IMR-90 (cell line): ENCODE measurements around the gene H6PD. TPM values are rescaled to one million over a fixed set of nuclear protein-coding genes. Genes with fewer than 3 reads are reported as not detected.

Experiments used
- ATAC-seq: fragments of 200-7000 bp; cut with Tn5 transposase; 2 replicates; pipeline ENCODE4 v1.9.1; 2020; ENCODE audit warnings: low read depth, mild to moderate bottlenecking, moderate library complexity
- BruUV-seq: library from RNA; stranded (reverse); fragments of 400-500 nt; replicated peaks from 2 replicates; lab custom pipeline; 2021; lab: Mats Ljungman, UMichigan
- CTCF ChIA-PET: fragments of 300-600 bp; formaldehyde crosslinking; extraction: SDS; loops from one replicate; lab custom pipeline; 2021; ENCODE audit warnings: antibody characterized with exemption; lab: Yijun Ruan, JAX
- POLR2A ChIA-PET: fragments of 300-600 bp; sonication (Branson Sonifier 250); formaldehyde crosslinking; loops from one replicate; lab custom pipeline; 2022; ENCODE audit warnings: antibody characterized with exemption; ENCODE audit not compliant: unreplicated experiment; lab: Charles Lee
- DNase-seq: peaks from one replicate; pipeline ENCODE4 v3.0.0; 2013
- H2AFZ ChIP-seq: replicated peaks from 2 replicates; pipeline ENCODE3; 2013; ENCODE audit warnings: low read length, mild to moderate bottlenecking; ENCODE audit not compliant: poor library complexity
- H2AK5ac ChIP-seq: 2 replicates; pipeline ENCODE4 v1.6.1; 2013; ENCODE audit warnings: low read depth, low read length, inconsistent platforms
- H2AK9ac ChIP-seq: replicated peaks from 2 replicates; pipeline ENCODE3; 2013; ENCODE audit warnings: mild to moderate bottlenecking, low read depth, low read length, moderate library complexity; ENCODE audit not compliant: poor library complexity
- H2BK120ac ChIP-seq: 2 replicates; pipeline ENCODE4 v1.6.1; 2013; ENCODE audit warnings: low read depth, low read length, inconsistent platforms
- H2BK15ac ChIP-seq: 3 replicates; pipeline ENCODE4 v1.6.1; 2013; ENCODE audit warnings: low read depth, low read length, inconsistent platforms
- H2BK20ac ChIP-seq: 2 replicates; pipeline ENCODE4 v1.6.1; 2013; ENCODE audit warnings: low read depth, mild to moderate bottlenecking, inconsistent platforms, low read length, moderate library complexity
- H2BK5ac ChIP-seq: 2 replicates; pipeline ENCODE4 v1.6.1; 2013; ENCODE audit warnings: mild to moderate bottlenecking, low read depth, low read length, inconsistent platforms; ENCODE audit not compliant: poor library complexity, severe bottlenecking
- H3K14ac ChIP-seq: replicated peaks from 2 replicates; pipeline ENCODE4 v1.6.1; 2013; ENCODE audit warnings: low read depth, low read length, inconsistent platforms
- H3K18ac ChIP-seq: 2 replicates; pipeline ENCODE4 v1.6.1; 2013; ENCODE audit warnings: low read depth, low read length, control low read depth
- H3K23ac ChIP-seq: 2 replicates; pipeline ENCODE4 v1.6.1; 2013; ENCODE audit warnings: low read depth, low read length, inconsistent platforms
- H3K27ac ChIP-seq: 2 replicates; pipeline ENCODE4 v1.5.1; 2013; ENCODE audit warnings: mild to moderate bottlenecking, control low read depth, low read length; ENCODE audit not compliant: insufficient read depth
- H3K27me3 ChIP-seq: 2 replicates; pipeline ENCODE4 v1.6.1; 2013; ENCODE audit warnings: low read length; ENCODE audit not compliant: control insufficient read depth, insufficient read depth
- H3K36me3 ChIP-seq: 2 replicates; pipeline ENCODE4 v1.6.1; 2013; ENCODE audit warnings: low read length, mixed read lengths; ENCODE audit not compliant: control insufficient read depth, insufficient read depth
- H3K4ac ChIP-seq: 2 replicates; pipeline ENCODE4 v1.6.1; 2013; ENCODE audit warnings: low read depth, low read length, inconsistent platforms
- H3K4me1 ChIP-seq: 2 replicates; pipeline ENCODE4 v1.6.1; 2013; ENCODE audit warnings: low read length, mixed read lengths; ENCODE audit not compliant: control insufficient read depth, insufficient read depth
- H3K4me2 ChIP-seq: 2 replicates; pipeline ENCODE4 v1.6.1; 2013; ENCODE audit warnings: low read depth, mild to moderate bottlenecking, control low read depth, low read length, moderate library complexity
- H3K4me3 ChIP-seq: 2 replicates; pipeline ENCODE4 v1.5.1; 2013; ENCODE audit warnings: low read depth, mild to moderate bottlenecking, control low read depth, low read length, moderate library complexity; ENCODE audit not compliant: insufficient read depth
- H3K56ac ChIP-seq: 2 replicates; pipeline ENCODE4 v1.6.1; 2013; ENCODE audit warnings: low read length, inconsistent platforms; ENCODE audit not compliant: insufficient read depth; ENCODE audit errors: extremely low read depth
- H3K79me1 ChIP-seq, 2 experiments: 2 replicates each; pipeline ENCODE4 v1.6.1; 2013; ENCODE audit warnings: low read length in 2 of 2, inconsistent platforms in 1 of 2, low read depth in 1 of 2
- H3K9ac ChIP-seq: 2 replicates; pipeline ENCODE4 v1.6.1; 2013; ENCODE audit warnings: low read depth, low read length, control low read depth
- H3K9me1 ChIP-seq: 2 replicates; pipeline ENCODE4 v1.6.1; 2013; ENCODE audit warnings: low read length, inconsistent platforms; ENCODE audit not compliant: insufficient read depth
- H3K9me3 ChIP-seq: 2 replicates; pipeline ENCODE4 v1.6.1; 2013; ENCODE audit warnings: low read length; ENCODE audit not compliant: control insufficient read depth, insufficient read depth
- H4K20me1 ChIP-seq: 2 replicates; pipeline ENCODE4 v1.6.1; 2013; ENCODE audit warnings: low read length, inconsistent platforms; ENCODE audit not compliant: insufficient read depth
- H4K5ac ChIP-seq: 2 replicates; pipeline ENCODE4 v1.6.1; 2013; ENCODE audit warnings: mild to moderate bottlenecking, low read depth, low read length, control low read depth
- H4K8ac ChIP-seq, 2 experiments: 2 replicates each; pipeline ENCODE4 v1.6.1; 2013; ENCODE audit warnings: low read depth in 2 of 2, low read length in 2 of 2, control low read depth in 1 of 2, inconsistent platforms in 1 of 2
- H4K91ac ChIP-seq: 2 replicates; pipeline ENCODE4 v1.6.1; 2013; ENCODE audit warnings: low read depth, low read length, inconsistent platforms; ENCODE audit not compliant: insufficient read depth
- BHLHE40 ChIP-seq: fragments of 150-350 bp; IDR thresholded peaks from 2 replicates; pipeline ENCODE4 v1.6.1; 2016; ENCODE audit warnings: mild to moderate bottlenecking, low read depth, low read length
- CEBPB ChIP-seq: IDR thresholded peaks from 2 replicates; pipeline ENCODE4 v1.6.1; 2012; ENCODE audit warnings: low read depth, low read length, improper control_type of control experiment
- CHD1 ChIP-seq: IDR thresholded peaks from 2 replicates; pipeline ENCODE4 v1.6.1; 2012; ENCODE audit warnings: low read depth, low read length, improper control_type of control experiment
- FOS ChIP-seq: fragments of 150-350 bp; IDR thresholded peaks from 2 replicates; pipeline ENCODE4 v1.6.1; 2016; ENCODE audit warnings: low read depth, low read length
- MAFK ChIP-seq: IDR thresholded peaks from 2 replicates; pipeline ENCODE4 v1.6.1; 2012; ENCODE audit warnings: low read depth, low read length, improper control_type of control experiment
- MAZ ChIP-seq: IDR thresholded peaks from 2 replicates; pipeline ENCODE4 v1.6.1; 2012; ENCODE audit warnings: low read depth, mild to moderate bottlenecking, low read length, improper control_type of control experiment, moderate library complexity, borderline replicate concordance
- MXI1 ChIP-seq: IDR thresholded peaks from 2 replicates; pipeline ENCODE4 v1.6.1; 2012; ENCODE audit warnings: low read depth, mild to moderate bottlenecking, low read length, moderate library complexity, borderline replicate concordance
- NFE2L2 ChIP-seq: fragments of 150-350 bp; IDR thresholded peaks from 2 replicates; pipeline ENCODE4 v1.6.1; 2016; ENCODE audit warnings: low read depth, mild to moderate bottlenecking, low read length
- POLR2A ChIP-seq: IDR thresholded peaks from 2 replicates; pipeline ENCODE4 v1.6.1; 2012; ENCODE audit warnings: mild to moderate bottlenecking, low read depth, low read length
- RAD21 ChIP-seq: IDR thresholded peaks from 2 replicates; pipeline ENCODE4 v1.6.1; 2012; ENCODE audit warnings: low read length, improper control_type of control experiment
- RCOR1 ChIP-seq: IDR thresholded peaks from 2 replicates; pipeline ENCODE4 v1.6.1; 2012; ENCODE audit warnings: mild to moderate bottlenecking, low read length, improper control_type of control experiment; ENCODE audit not compliant: insufficient replicate concordance
- RFX5 ChIP-seq: IDR thresholded peaks from 2 replicates; pipeline ENCODE4 v1.8.0; 2012; ENCODE audit warnings: low read depth, mild to moderate bottlenecking, low read length, moderate library complexity
- SMC3 ChIP-seq: fragments of 150-350 bp; IDR thresholded peaks from 2 replicates; pipeline ENCODE4 v1.6.1; 2016; ENCODE audit warnings: low read depth, mild to moderate bottlenecking, antibody characterized with exemption, low read length, moderate library complexity
- WGBS, 2 experiments: methylation state at CpG; one replicate each; pipeline versions ENCODE4 v1.1.5 to v1.1.7; 2013; ENCODE audit warnings: missing lambda C conversion rate in 2 of 2; ENCODE audit not compliant: insufficient read length in 1 of 2; ENCODE audit errors: extremely low coverage in 2 of 2; 5-methylcytosine and 5-hydroxymethylcytosine counted together
- dilution Hi-C: fragments of 300-500 bp; cut with HindIII; formaldehyde crosslinking; loops from one replicate; pipeline ENCODE4 v1.14.3; 2018; ENCODE audit warnings: low sequenced_read_pairs; ENCODE audit not compliant: unreplicated experiment
- in situ Hi-C: fragments of 300-500 bp; cut with MboI; formaldehyde crosslinking; loops from 3 replicates; pipeline ENCODE4 v1.14.3; 2019; ENCODE audit warnings: low sequenced_read_pairs, inconsistent platforms, mixed read lengths
- intact Hi-C: fragments of 100-400 bp; cut with micrococcal nuclease; formaldehyde crosslinking; loops from 2 replicates; pipeline ENCODE4 v1.10.0; 2022
- polyA plus RNA-seq, 3 experiments: library from polyadenylated mRNA; depleted of rRNA; stranded (reverse); fragments of >200 nt; gene quantifications; 2 replicates each; pipeline ENCODE4 v1.2.3, GENCODE V29; 2012; ENCODE audit warnings: low replicate concordance in 1 of 3
- total RNA-seq: library from RNA; depleted of rRNA; stranded (reverse); fragments of >200 nt; gene quantifications from 2 replicates; pipeline ENCODE4 v1.2.3, GENCODE V29; 2012
- TF ChIP-seq, protein P1 (sequence below): fragments of 150-350 bp; IDR thresholded peaks from 2 replicates; pipeline ENCODE4 v1.6.1; 2017; ENCODE audit warnings: mild to moderate bottlenecking, antibody characterized with exemption, low read length, low read depth
- TF ChIP-seq, protein P2 (sequence below): conservative IDR thresholded peaks from 2 replicates; pipeline ENCODE4 v1.5.1; 2012; ENCODE audit warnings: mild to moderate bottlenecking, low read depth, low read length, improper control_type of control experiment
- TF ChIP-seq, protein P3 (sequence below): fragments of 150-350 bp; IDR thresholded peaks from 2 replicates; pipeline ENCODE4 v1.6.1; 2016; ENCODE audit warnings: low read depth, mild to moderate bottlenecking, low read length, moderate library complexity, borderline replicate concordance

Gene H6PD
- total and polyA plus RNA-seq, 2 of the 4 experiments (the other 2 are of a cell fraction): 9.3 to 22.1 TPM

DNA sequence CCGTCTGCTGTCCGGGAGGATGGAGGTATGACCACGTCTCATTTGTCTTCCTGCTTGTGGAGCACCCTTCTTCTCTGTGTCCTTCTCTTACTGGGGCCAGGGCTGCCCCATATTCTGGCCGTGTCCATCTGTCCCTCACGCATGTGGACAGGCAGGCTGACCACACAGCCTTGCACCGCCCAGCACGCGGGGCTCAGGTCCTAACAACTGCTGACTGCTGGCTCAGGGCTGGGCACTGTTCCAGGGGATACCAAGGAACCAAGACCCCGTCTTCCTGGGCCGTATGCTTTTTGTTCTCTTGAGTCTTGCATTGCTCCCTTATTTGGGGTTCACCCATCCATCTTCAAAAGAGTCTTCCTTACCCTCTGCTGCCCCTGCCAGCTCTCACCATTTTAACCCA, 40.6 kb downstream of the H6PD start:
- peak; percentile 33 for DNase-seq
- Histone ChIP-seq H4K8ac (0 out of 4 replicates have a peak overlapping the region, but pooled peaks of 1 of the 2 experiments have one; percentile 32), H3K4me1 (peaks cover 26% of the 10 kb centered on the region), H3K4me2 (peak overlapping the region; percentile 0; the same call in 1 of the 2 replicates), H3K27ac (no peak overlapping the region), H3K56ac (no peak overlapping the region), H3K4ac (peak overlapping the region; percentile 74), H4K5ac (no peak overlapping the region), H3K14ac (0 out of 2 replicates have a peak overlapping the region, but pooled peaks have one; percentile 55), H3K9me1 (peaks cover 21% of the 10 kb centered on the region), H4K91ac (peak overlapping the region; percentile 63), H3K36me3 (no peaks in the 10 kb centered on the region), H2BK120ac (peak overlapping the region; percentile 81), H3K23ac (0 out of 2 replicates have a peak overlapping the region, but pooled peaks have one; percentile 12), H3K9me3 (no peaks in the 10 kb centered on the region), H3K79me1 (0 out of 4 replicates have a peak, but pooled peaks cover 0 to 5% of the 10 kb centered on the region in 2 experiments), H3K27me3 (no peaks in the 10 kb centered on the region), H2BK15ac (peak overlapping the region; percentile 72; the same call in 1 of the 3 replicates), H3K18ac (no peak overlapping the region), H3K4me3 (no peak overlapping the region), H2AK9ac (peak overlapping the region; percentile 77), H3K9ac (no peak overlapping the region), H2BK5ac (peak overlapping the region; percentile 52), H2BK20ac (peak overlapping the region; percentile 38), H2AFZ (peak overlapping the region; percentile 39), H2AK5ac (peak overlapping the region; percentile 97), H4K20me1 (no peaks in the 10 kb centered on the region)
- WGBS, 2 experiments: 72% methylated on average over 7 of the region's 10 CpGs; no CpG with 5 or more reads in 1 of the 2 experiments
- ChIA-PET CTCF (interaction anchor here (0.8 to 1.0 kb wide), 2 partner anchors 9 to 14 kb away, joined by 3 to 5 read pairs; no protein-coding TSS in a partner anchor), POLR2A (no interaction called here)
- TF ChIP-seq RFX5 (no peak), SMC3 (no peak), RCOR1 (no peak), FOS (no peak), MAFK (no peak), CHD1 (no peak), MXI1 (no peak), MAZ (no peak), CEBPB (no peak), NFE2L2 (no peak), RAD21 (no peak), POLR2A (no peak), BHLHE40 (no peak)
- TF ChIP-seq, protein P1, sequence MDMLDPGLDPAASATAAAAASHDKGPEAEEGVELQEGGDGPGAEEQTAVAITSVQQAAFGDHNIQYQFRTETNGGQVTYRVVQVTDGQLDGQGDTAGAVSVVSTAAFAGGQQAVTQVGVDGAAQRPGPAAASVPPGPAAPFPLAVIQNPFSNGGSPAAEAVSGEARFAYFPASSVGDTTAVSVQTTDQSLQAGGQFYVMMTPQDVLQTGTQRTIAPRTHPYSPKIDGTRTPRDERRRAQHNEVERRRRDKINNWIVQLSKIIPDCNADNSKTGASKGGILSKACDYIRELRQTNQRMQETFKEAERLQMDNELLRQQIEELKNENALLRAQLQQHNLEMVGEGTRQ: no peak
- TF ChIP-seq, protein P2, sequence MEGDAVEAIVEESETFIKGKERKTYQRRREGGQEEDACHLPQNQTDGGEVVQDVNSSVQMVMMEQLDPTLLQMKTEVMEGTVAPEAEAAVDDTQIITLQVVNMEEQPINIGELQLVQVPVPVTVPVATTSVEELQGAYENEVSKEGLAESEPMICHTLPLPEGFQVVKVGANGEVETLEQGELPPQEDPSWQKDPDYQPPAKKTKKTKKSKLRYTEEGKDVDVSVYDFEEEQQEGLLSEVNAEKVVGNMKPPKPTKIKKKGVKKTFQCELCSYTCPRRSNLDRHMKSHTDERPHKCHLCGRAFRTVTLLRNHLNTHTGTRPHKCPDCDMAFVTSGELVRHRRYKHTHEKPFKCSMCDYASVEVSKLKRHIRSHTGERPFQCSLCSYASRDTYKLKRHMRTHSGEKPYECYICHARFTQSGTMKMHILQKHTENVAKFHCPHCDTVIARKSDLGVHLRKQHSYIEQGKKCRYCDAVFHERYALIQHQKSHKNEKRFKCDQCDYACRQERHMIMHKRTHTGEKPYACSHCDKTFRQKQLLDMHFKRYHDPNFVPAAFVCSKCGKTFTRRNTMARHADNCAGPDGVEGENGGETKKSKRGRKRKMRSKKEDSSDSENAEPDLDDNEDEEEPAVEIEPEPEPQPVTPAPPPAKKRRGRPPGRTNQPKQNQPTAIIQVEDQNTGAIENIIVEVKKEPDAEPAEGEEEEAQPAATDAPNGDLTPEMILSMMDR: no peak
- TF ChIP-seq, protein P3, sequence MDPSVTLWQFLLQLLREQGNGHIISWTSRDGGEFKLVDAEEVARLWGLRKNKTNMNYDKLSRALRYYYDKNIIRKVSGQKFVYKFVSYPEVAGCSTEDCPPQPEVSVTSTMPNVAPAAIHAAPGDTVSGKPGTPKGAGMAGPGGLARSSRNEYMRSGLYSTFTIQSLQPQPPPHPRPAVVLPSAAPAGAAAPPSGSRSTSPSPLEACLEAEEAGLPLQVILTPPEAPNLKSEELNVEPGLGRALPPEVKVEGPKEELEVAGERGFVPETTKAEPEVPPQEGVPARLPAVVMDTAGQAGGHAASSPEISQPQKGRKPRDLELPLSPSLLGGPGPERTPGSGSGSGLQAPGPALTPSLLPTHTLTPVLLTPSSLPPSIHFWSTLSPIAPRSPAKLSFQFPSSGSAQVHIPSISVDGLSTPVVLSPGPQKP: no peak
- dilution Hi-C loops (no loop called here), intact Hi-C loops (no loop called here), in situ Hi-C loops (loop anchor here (10.0 kb wide), 1 partner anchor 300 kb away; no protein-coding TSS in a partner anchor)
- peak; percentile 6 for ATAC-seq
- no TSS peak for BruUV-seq
